HL-60 (cell line): ENCODE measurements around the gene PPM1M.

Source experiments
- DNase-seq, 2 experiments: peaks; one replicate each; pipeline ENCODE4 v3.0.0-alpha.2; 2010 to 2020; ENCODE audit warnings: low read depth in 1 of 2, low spot score in 1 of 2
- H3K27ac ChIP-seq: fragments of 250-450 bp; sonication (Bioruptor Pico); replicated peaks from 2 replicates; pipeline ENCODE4 v1.5.1; 2020; ENCODE audit warnings: mild to moderate bottlenecking, moderate library complexity
- H3K27me3 ChIP-seq: fragments of 250-450 bp; sonication (Bioruptor Pico); 2 replicates; pipeline ENCODE4 v1.5.1; 2021; ENCODE audit warnings: mild to moderate bottlenecking, moderate library complexity; ENCODE audit not compliant: insufficient read depth, poor library complexity, severe bottlenecking
- H3K4me3 ChIP-seq: replicated peaks from 2 replicates; pipeline ENCODE4 v1.5.1; 2011; ENCODE audit warnings: mild to moderate bottlenecking, control low read depth, low read length; ENCODE audit not compliant: insufficient read depth
- CTCF ChIP-seq: IDR thresholded peaks from one replicate; pipeline ENCODE4 v1.5.1; 2011; ENCODE audit warnings: low read length, control low read depth, inconsistent platforms; ENCODE audit not compliant: insufficient read depth
- GABPA ChIP-seq: IDR thresholded peaks from 2 replicates; pipeline ENCODE4 v1.6.1; 2012; ENCODE audit warnings: low read depth
- POLR2AphosphoS5 ChIP-seq: IDR thresholded peaks from 2 replicates; pipeline ENCODE4 v1.6.1; 2012; ENCODE audit warnings: low read depth
- REST ChIP-seq: IDR thresholded peaks from 2 replicates; pipeline ENCODE4 v1.6.1; 2012; ENCODE audit warnings: low read depth; ENCODE audit not compliant: insufficient replicate concordance
- SPI1 ChIP-seq: IDR thresholded peaks from 2 replicates; pipeline ENCODE4 v1.6.1; 2012; ENCODE audit warnings: low read depth, mild to moderate bottlenecking, borderline replicate concordance

Gene PPM1M

DNA sequence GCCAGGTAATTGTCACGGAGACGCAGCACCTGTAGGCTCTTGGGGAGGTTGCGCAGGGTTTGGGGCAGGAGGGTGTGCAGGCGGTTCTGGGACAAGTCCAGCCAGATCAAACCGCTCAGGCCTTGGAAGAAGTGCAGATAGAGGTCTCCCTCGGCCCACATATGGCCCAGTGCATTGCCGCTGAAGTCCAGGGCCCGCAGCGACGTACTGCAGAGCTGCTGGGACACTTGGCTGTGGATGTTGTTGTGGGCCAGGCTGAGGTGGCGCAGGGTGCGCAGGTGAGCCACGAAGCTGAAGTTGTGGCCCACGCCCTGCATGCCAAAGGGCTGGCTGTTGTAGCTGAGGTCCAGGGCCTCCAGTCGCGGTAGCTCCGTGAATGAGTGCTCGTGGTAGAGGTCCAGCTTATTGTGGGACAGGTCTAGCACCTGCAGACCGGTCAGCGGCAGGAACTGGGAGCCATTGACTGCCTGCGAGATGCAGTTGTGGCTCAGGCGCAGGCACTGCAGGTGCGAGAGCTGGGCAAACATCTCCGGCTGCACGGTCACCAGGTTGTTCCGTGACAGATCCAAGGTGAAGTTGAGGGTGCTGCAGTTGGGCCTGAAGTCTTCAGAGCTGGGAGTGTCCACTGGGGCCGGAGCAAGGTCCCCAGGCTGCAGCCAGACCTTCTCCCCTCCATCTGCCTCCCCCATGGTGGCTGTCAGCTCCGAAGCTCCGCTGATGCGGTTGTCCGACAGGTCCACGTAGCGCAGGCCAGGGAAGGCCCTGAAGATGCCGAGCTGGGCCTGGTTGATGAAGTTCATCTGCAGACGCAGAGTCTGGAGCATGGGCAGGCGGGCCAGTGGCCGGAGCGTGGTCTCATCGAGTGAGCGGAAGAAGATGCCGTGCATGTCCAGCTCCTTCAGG is 23.0 kb upstream of the PPM1M start:
- H3K27me3 ChIP-seq = no peaks in the 10 kb centered on the region
- no peak overlapping the region for H3K4me3 ChIP-seq
- H3K27ac ChIP-seq = no peak overlapping the region
- no peak for DNase-seq
- TF ChIP-seq GABPA (no peak), CTCF (no peak), SPI1 (no peak), REST (no peak), POLR2AphosphoS5 (no peak)

- no peaks in the 10 kb centered on the region for H3K27me3 ChIP-seq
- TF ChIP-seq GABPA (no peak), SPI1 (no peak), POLR2AphosphoS5 (no peak), REST (no peak)
- no peak for DNase-seq
- H3K4me3 ChIP-seq = no peak overlapping the region
- H3K27ac ChIP-seq = peak overlapping the region; percentile 76
Measured at GRCh38 chr3:52223449-52224408, 21.8 kb upstream of the PPM1M start.

DNA sequence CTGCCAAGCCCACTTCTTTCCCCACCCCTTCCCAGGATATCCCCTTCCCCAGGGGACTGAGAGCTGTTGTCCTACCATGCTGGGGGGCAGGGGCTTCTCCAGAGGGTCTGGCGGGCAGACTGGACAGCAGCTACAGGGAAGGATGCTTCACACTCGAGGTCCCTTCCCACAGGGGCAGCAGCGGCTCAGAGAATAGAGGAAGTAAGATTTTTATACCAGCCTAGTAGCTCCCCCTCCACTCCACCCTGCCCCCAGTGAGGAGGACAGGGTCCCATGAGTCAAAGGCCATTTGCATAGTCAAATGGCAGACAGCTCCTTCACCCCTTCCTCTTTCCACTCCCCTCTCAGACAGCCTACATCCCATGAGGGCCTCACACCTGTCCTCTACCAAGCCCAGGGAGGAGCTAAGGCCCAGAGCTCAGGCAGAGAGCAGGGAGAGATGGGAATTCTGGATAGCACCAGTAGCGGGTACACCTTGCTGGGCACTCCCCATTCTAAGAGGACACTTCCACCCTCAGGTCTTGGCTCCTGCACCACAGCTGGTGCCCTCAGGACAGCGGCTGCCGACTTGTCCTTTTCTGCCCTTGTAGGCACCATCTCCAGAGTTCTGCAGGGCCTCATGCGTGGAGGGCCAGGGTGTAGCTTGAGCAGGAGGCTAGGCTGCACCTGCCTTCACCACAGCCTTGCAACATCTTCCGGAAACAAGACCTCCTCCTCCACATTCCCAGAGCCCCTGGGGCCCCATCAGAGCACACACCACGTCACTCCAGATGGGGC is 19.9 kb upstream of the PPM1M start, which contains the start of gene TLR9:
TSS of gene TLR9 (minus strand) at position 194 of the 777 bp plus-strand sequence. CDS start at position 78, 116 bp downstream.
- Histone ChIP-seq H3K4me3 (0 out of 2 replicates have a peak within 1 kb of the TSS, but pooled peaks have one; percentile 4), H3K27me3 (no peaks in the 10 kb centered on the region), H3K27ac (peak within 1 kb of the TSS; percentile 76)
- TF ChIP-seq SPI1 (peak; percentile 88), REST (no peak), CTCF (no peak), POLR2AphosphoS5 (peak; percentile 100), GABPA (peak; percentile 63; the same call in 1 of the 2 replicates)
- peak; percentile 89 to 92 for DNase-seq
